Body of pancreas (tissue), 4 donors: ENCODE results near the gene GNPTG.

ENCODE experiments used
- POLR2A ChIP-seq, 3 donors: fragments of 450-650 bp; IDR thresholded peaks; one replicate each; pipeline ENCODE4 v1.6.1; 2016; ENCODE audit warnings: antibody characterized with exemption in 3 of 3, mild to moderate bottlenecking in 2 of 3
- TF ChIP-seq, protein P1 (sequence below), 7 experiments: fragments of 450-650 bp in 4 of 7; fragments of 200-600 bp in 3 of 7; sonication (generic) in 3 of 7; IDR thresholded peaks; one replicate each; pipeline ENCODE4 v1.5.1; 2016 to 2019; ENCODE audit warnings: antibody characterized with exemption in 7 of 7

DNA sequence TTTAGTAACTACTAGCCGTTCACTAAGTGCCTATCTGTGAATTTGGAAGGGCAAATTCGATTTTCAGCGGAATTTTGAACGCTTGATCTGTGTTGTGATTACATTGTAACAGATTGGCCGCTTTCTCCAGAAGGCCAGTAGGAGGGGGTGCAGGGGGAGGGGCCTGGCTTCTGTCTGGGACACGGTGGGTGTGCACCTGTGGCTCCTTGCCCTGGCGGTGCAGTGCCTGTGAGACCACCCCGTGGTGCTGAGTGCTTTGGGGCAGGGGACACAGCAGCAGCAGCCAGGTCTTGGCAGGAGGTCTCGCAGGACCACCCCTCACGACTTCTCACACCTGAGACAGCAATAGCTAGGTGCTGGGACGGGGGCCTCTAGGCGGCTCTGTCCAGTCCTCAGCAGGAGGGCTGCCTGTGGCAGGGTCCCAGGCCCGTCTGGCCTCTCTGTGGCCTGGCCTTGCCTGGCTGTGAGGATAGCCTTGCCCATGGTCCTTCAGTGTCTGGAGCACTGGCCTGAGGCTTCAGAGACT lies 40.5 kb upstream of the GNPTG start:
- TF ChIP-seq POLR2A (IDR thresholded peaks at IDR 0.05), result no peak
- TF ChIP-seq, protein P1, sequence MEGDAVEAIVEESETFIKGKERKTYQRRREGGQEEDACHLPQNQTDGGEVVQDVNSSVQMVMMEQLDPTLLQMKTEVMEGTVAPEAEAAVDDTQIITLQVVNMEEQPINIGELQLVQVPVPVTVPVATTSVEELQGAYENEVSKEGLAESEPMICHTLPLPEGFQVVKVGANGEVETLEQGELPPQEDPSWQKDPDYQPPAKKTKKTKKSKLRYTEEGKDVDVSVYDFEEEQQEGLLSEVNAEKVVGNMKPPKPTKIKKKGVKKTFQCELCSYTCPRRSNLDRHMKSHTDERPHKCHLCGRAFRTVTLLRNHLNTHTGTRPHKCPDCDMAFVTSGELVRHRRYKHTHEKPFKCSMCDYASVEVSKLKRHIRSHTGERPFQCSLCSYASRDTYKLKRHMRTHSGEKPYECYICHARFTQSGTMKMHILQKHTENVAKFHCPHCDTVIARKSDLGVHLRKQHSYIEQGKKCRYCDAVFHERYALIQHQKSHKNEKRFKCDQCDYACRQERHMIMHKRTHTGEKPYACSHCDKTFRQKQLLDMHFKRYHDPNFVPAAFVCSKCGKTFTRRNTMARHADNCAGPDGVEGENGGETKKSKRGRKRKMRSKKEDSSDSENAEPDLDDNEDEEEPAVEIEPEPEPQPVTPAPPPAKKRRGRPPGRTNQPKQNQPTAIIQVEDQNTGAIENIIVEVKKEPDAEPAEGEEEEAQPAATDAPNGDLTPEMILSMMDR (IDR thresholded peaks at IDR 0.05), result no peak
